HG02938 (cell line): Measurements from ENCODE around the gene CHCHD1.
"Not testable (repeated sequence)": the region's sequence is repeated elsewhere in the genome, so short reads cannot be mapped to it uniquely, and the experiment has no call there.

Source experiments
- ATAC-seq: cut with Tn5 transposase; IDR thresholded peaks from one replicate; pipeline ENCODE4 v1.9.1; 2021; ENCODE audit warnings: mild to moderate bottlenecking, moderate library complexity; ENCODE audit not compliant: unreplicated experiment

The CHCHD1 gene

DNA sequence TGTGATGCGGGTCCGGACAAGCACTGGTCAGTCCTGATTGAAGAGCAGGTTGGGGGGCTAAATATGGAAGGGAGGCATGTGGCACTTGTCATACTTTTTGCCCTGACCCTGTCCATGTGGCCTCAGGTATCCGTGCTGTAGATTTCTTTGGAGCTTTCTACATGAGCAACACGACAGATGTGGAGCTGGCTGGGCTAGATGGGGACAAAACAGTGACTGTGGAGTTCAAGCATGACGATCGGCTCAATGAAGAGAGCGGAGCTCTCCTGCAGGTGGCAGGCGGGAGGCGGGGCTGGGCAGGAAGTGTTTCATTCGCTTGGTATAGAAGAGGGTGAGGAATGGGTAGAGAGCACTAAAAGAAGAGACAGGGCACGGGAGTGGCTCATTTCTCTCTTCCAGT is 13.0 kb upstream of the CHCHD1 start:
- ATAC-seq: no peak

DNA sequence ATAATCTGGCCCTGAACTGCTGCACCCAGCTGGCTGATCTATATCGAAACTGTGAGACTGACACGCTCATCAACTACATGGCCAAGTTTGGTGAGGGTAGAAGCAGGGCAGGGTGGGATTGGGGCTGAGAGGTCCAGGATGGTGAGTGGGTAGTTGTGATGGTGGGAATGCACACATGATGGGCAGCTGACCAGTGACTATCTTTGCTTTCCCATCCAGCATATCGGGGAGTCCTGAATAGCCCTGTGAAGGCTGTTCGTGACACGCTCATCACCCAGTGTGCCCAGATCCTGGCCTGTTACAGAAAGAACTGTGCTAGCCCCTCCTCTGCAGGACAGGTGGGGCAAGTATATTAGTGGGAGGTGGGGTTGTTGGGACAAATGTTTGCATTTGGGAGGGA is 12.5 kb upstream of the CHCHD1 start:
- ATAC-seq: no peak

DNA sequence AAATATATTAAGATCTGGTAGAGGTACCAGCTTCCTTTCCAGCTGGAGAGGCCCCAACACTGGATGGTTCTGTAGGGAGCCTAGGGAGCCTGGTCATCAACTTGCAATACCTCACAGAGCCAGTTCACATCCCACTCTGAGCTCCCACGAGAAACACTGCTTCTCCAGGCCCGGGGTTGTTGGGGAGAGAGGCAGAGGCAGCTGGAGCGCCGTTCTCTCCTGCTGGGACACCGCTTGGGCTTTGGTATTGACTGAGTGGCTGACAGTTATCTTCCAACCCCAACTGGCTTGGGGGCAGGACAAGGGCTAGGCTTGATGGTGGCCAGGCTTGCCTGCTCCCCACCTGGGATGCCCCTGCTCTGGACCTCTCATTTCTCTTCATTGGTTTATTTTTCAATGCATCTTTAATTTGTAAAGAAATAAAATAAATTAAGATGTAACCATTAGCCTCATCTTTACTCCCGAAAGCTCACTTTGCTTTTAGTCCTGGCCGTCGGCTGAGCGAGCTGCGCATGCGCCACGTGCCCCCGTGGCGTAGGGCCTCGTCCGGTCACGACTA is 10.0 kb upstream of the CHCHD1 start:
- peak; percentile 33 for ATAC-seq

DNA sequence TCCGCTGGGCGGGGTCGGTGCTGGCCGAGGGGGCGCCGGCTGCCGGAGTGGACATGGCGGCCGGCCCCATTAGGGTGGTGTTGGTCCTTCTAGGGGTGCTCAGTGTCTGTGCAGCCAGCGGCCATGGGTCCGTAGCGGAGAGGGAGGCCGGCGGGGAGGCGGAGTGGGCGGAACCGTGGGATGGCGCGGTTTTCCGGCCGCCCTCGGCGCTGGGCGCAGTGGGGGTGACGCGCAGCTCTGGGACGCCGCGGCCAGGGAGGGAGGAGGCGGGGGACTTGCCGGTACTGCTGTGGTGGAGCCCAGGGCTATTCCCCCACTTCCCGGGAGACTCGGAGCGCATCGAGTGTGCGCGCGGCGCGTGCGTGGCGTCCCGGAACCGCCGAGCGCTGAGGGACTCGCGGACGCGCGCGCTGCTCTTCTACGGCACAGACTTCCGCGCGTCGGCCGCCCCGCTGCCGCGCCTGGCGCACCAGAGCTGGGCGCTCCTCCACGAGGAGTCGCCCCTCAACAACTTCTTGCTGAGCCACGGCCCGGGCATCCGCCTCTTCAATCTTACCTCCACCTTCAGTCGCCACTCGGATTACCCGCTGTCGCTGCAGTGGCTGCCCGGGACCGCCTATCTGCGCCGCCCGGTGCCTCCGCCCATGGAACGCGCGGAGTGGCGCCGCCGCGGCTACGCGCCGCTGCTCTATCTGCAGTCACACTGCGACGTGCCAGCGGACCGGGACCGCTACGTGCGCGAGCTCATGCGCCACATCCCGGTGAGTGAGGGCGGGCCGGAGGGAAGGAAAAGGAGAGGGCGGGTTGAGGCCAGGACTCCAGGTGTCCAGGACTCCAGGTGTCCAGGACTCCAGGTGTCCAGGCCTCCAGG is 9.3 kb upstream of the CHCHD1 start:
- ATAC-seq: peak; percentile 56

DNA sequence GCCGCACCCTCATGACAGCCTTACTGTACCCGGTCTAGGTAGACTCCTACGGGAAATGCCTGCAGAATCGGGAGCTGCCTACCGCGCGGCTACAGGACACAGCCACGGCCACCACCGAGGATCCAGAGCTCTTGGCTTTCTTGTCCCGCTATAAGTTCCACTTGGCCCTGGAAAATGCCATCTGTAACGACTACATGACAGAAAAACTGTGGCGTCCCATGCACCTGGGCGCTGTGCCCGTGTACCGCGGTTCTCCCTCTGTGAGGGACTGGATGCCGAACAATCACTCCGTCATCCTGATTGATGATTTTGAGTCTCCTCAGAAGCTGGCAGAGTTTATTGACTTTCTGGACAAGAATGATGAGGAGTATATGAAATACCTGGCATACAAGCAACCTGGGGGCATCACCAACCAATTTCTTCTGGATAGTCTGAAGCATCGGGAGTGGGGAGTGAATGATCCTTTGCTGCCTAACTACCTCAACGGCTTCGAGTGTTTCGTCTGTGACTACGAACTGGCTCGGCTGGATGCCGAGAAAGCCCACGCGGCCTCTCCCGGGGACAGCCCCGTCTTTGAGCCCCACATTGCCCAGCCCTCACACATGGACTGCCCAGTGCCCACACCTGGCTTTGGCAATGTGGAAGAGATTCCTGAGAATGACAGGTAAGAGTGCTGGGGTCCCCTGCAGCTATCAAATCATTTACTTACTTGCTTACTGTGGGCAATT is 8.5 kb upstream of the CHCHD1 start:
- peak; percentile 8 for ATAC-seq

DNA sequence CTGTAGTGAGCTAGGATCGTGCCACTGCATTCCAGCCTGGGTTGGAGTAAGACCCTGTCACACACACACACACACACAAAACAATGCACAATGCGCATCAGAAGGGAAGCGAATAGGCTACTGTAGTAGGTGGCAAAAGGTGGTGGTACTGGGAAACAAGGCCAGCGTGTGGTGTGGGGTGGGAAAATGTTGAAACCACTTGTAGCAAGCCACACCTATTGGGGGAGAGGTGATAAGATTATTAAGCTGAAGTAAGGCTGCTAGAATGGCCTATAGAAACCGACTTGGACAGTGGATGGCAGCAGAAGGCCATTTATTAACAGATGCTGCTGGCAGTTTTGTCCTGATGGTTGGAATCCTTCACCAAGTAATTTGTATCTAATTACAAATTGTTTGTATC is 7.2 kb upstream of the CHCHD1 start:
- no peak for ATAC-seq

DNA sequence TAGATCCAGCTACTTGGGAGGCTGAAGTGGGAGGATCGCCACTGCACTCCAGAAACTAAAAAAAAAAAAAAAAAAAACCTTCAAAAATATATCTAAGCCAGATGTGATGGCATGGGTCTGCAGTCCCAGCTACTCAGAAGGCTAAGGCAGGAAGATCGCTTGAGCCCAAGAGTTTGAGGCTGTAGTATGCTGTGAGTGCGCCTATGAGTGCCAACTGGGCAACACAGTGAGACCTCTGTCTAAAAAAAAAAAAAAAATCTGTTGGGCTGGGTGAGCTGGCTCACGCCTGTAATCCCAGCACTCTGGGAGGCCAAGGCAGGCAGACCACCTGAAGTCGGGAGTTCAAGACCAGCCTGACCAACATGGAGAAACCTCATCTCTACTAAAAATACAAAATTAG is 2.8 kb upstream of the CHCHD1 start:
- no peak for ATAC-seq

DNA sequence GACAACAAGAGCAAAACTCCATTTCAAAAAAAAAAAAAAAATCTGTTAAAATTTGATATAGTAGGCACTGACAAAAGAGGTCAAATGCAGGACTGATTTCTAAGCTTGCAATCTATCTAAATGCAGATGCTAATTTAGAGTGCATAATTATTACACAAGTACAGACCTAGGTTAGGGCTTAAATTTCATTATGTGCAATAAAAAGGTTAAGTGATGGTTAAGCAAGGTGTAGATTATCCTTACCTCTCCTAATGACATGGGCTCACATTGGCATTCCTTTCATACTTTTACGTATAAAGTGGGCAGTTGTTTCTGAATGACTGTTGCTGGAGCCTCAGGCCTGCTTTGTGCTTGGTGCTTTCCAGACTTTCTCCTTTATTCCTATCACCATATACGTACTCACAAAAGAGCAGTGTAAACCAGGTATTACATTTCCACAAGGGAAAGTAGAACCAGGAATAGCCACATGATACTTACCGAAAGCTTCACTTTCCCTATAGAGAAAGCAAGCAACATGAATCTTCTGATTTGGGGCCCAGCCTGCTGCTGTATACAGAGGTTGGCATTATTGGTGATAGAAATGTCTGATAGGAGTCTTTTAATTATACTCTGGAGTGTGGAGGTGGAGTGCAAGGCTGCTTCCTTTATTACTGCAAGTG is 2.2 kb upstream of the CHCHD1 start:
- ATAC-seq: no peak

DNA sequence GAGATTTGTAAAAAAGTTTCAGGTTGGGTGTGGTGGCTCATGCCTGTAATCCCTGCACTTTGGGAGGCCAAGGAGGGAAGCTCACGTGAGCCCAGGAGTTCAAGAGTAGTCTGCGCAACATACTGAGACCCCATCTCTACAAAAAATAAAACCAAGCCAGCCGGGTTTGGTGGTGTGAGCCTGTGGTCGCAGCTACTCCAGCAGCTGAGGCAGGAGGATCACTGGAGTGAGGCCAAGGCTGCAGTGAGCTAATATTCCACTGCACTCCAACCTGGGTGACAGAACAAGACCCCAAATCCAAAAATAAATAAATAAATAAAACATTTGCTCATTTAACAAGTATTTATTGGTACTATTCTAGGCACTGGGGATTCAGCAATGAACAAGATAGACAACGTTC is 1.5 kb upstream of the CHCHD1 start:
- no peak for ATAC-seq

DNA sequence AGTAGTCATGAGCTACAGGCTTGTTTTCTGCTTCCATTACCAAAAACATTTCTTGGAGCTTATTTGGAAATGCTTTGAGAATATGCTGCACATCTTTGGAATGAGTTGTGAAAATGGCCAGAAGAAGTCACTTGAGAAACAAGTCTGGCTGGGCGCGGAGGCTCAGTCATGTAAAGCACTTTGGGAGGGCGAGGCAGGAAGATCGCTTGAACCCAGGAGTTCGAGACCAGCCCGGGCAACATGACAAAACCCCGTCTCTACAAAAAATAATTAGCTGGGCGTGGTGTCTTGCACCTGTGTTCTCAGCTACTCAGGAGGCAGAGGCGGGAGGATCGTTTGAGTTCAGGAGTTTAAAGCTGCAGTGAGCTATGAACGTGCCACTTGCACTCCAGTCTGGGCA is 882 bp upstream of the CHCHD1 start:
- no peak for ATAC-seq

DNA sequence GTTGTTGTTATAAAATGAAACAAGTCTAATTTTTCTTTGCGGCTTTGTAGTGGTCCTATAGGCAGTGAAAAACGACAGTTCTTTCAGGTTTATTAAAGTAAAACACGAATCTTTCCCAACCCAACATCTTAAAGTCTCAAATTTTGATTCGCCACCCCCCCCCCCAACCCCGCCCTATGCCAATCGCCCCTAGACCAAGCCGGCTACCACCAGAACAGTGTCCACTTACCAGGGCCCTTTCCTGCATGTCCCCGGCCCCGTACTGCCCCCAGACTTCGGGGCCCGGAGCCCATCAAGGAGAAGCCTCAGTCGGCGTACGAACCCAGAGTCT is 335 bp upstream of the CHCHD1 start:
- no peak for ATAC-seq

DNA sequence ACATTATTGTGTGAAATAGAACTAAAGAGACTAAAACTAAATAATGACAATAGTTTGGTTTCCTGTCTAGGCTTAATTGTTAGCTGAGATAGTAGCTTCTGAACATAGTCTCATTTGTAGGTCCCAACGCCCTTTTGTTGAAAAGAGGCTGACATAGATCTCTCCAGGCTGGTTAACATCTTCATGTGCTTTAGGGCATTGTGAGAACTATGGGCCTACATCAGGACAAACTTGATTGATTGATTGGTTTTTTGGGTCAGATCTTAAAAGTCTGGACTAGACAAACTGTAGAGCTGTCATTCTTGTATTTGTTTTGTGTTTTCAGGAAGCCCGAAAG is 869 bp downstream of the CHCHD1 start:
- no peak for ATAC-seq

DNA sequence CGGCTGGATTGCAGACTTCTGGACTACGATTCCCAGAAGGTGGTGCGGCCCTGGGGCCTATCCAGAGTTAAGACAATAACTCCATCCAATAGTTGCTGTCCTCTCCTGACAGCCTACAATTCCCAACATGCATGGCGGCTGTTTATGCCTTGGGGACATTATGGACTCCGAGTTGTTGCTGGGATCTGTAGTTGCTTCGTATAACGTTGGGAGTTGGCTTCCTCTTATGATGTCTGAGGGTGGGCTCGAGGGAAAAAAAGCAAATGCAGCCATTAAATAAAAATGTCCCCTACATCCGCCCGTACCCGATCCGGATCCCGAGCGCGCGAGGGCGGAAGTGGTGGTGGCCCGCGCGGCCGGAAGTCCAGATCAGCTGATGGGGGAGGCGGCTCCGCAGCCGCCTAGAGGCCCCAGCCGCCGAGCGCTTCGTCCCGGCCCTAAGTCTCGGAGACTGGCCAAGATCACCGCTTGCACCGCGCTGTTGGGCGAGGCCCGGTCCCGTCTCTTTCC is 3.4 kb downstream of the CHCHD1 start, which contains the start of gene ZSWIM8:
Gene ZSWIM8 (plus strand): TSS at position 396 of the 510 bp plus-strand sequence. CDS start 273 bp downstream, outside the sequence.
- peak; percentile 84 for ATAC-seq

DNA sequence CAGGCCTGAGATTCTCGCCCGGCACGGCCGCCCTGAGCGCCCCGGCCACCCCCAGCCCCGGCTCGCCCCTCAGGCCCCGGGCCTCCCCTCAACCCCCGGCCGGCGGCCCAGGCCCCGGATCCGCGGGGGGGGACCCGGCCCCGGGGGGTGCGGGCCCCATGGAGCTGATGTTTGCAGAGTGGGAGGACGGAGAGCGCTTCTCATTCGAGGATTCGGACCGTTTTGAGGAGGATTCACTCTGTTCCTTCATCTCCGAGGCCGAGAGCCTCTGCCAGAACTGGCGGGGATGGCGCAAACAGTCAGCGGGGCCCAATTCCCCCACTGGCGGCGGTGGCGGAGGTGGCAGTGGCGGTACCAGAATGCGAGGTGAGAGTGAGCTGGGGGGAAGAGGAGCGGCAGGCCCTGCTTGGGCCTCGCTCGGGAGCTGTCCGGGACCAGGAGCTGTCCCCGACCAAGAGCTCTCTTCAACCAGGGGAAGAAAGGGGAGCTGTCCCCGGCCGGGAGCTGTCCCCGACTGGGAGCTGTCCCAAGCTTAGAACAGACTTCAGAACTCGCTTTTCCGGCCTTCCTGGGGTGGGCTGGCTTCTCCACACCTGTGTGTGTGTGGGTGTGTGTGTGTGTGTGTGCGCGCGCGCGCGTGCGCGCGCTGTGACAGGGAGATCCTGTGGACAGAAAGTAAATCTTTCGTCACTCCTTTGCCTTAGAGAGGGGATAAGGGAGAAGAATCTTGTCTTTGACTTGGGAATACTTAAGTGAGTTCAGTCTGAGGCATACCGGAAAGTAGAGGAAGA is 4.1 kb downstream of the CHCHD1 start:
- ATAC-seq: peak; percentile 15

DNA sequence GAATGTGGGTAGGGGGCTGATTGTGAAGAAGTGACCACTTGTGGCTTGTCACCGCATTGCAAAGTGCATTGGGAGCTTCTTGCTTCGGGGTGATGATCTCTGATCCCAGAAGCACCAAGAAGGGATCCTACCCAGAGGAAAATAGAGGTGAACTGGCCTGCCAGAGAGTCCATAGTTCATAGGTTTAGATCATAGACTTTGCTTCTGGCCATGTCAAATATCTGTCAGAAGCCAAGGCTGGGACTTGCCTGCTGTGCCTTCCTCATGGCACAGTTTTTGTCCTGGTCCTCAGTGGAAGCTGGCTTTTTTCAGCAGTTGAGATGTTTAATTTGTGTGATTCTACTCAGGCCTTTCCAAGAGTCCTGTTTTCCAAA is 4.7 kb downstream of the CHCHD1 start:
- ATAC-seq: no peak

DNA sequence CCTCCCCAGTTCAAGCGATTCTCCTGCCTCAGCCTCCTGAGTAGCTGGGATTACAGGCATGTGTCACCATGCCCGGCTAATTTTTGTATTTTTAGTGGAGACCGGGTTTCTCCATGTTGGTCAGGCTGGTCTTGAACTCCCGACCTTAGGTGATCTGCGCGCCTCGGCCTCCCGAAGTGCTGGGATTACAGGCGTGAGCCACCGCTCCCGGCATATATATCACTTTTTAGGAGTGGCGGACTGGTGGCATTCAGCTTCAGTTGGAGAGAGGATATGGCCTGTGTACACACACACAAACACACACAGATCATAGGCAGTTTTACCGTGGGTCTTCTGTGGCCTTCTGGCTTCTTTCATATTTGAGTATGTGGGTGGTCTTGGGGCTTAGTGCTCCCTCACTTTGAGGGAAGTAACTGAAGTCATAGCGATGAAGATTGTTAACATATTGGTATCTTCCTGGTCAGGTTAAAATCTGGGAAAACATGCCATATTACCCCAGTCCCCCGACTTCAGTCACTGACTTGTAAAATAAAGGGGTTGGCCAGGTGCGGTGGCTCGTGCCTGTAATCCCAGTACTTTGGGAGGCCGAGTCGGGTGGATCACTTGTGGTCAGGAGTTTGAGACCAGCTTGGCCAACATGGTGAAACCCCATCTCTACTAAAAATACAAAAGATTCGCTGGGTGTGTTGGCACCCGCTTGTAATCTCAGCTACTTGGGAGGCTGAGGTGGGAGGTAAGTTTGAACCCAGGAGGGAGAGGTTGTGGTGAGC is 5.4 kb downstream of the CHCHD1 start:
- not testable (repeated sequence) for ATAC-seq

DNA sequence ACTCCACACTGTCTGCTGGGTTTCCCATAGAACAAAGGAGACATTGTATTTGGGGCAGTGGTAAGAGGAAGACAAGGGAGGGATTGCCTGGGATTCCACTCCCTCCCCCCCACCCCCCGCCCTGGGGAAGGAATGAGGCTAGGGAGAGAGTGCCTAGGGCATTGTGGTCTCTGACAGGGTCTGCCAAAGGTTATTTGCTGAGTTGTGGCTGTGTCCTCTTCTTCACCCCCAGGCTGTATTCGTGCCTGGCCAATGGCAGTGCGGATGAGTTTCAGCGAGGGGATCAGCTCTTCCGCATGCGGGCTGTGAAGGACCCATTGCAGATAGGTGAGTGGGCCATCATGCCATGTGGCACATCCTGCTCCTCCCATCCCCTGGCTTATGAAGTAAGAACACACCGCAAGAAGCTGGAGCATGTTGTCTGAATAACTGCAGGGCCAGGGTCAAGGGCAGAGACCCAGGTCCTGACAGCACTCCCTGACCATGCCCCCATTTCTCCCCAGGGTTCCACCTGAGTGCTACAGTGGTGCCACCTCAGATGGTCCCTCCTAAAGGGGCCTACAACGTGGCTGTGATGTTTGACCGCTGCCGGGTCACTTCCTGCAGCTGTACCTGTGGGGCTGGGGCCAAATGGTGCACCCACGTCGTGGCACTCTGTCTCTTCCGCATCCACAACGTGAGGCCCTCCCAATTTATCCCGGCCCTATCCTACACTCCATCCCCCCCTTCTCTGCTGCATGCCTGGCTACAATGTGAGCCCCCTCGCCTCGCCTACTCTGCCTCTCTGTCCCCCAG is 7.2 kb downstream of the CHCHD1 start:
- ATAC-seq: no peak

DNA sequence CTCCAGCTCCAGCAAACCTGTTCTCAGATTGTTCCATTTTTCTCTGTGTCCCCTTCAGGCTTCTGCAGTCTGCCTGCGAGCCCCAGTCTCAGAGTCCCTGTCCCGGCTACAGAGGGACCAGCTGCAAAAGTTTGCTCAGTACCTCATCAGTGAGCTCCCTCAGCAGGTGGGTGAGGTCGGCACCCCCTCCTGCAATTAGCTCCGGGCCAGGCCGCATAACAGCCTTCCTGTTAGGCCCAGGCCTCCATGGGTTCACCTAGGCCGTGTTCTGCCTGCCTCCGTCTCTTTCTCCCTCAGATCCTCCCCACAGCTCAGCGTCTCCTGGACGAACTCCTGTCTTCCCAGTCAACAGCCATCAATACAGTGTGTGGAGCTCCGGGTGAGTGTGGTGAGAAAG is 7.8 kb downstream of the CHCHD1 start:
- ATAC-seq: no peak
